RWPE1 (cell line): ENCODE results near the gene KY.

Source experiments
- CTCF ChIA-PET: fragments of 350-600 bp; sonication (Branson Sonifier 250); formaldehyde crosslinking; extraction: SDS; loops from one replicate; lab custom pipeline; 2021; lab: Yijun Ruan, JAX
- POLR2A ChIA-PET: fragments of 400-600 bp; formaldehyde crosslinking; extraction: SDS; loops from one replicate; lab custom pipeline; 2020; ENCODE audit warnings: antibody characterized with exemption; ENCODE audit not compliant: low non-redundant PET; lab: Yijun Ruan, JAX
- DNase-seq: peaks from one replicate; pipeline ENCODE4 v3.0.0; 2012; ENCODE audit warnings: low spot score
- H3K27ac ChIP-seq: fragments of 450-650 bp; 2 replicates; pipeline ENCODE4 v1.5.1; 2017
- CTCF ChIP-seq: fragments of 450-650 bp; conservative IDR thresholded peaks from 2 replicates; pipeline ENCODE4 v1.5.1; 2017; ENCODE audit warnings: low read depth, mild to moderate bottlenecking

The KY gene

GRCh38 chr3:134641671-134642300 is 9.0 kb downstream of the KY start:
- POLR2A ChIA-PET, result no interaction called here
- H3K27ac ChIP-seq, result no peak overlapping the region
- no peak for DNase-seq
- no peak for TF ChIP-seq CTCF
- CTCF ChIA-PET, result interaction anchor here (1.0 kb wide), 1 partner anchor 16 kb away, joined by 4 read pairs; no protein-coding TSS in a partner anchor

- ChIA-PET POLR2A (no interaction called here), CTCF (interaction anchor here (0.6 to 1.0 kb wide), 4 partner anchors 15 to 127 kb away, joined by 3 to 6 read pairs (median 4); no protein-coding TSS in a partner anchor)
- TF ChIP-seq CTCF, result no peak
- H3K27ac ChIP-seq, result no peak overlapping the region
- DNase-seq, result peak; percentile 38
Measured at GRCh38 chr3:134640872-134641470, 9.9 kb downstream of the KY start.

DNA sequence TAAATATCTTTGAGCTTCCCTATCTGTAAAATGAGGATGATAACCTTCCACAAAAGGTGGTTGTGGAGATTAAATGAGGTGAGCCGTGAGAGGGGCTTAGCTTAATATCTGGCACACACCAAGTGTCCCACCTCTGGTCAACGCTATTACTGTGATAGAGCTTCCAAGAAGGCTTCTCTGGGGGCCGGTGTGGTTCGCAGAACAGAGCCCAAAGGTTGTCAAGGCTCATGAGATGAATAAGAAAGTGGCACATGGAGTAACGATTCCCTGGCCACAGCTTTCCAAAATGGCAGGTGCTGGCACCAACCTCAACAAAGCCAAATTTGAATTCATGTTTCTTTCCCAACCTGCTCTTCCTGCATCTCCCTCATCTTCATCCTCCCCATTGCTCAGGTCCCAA is 10.4 kb downstream of the KY start:
- DNase-seq, result no peak
- CTCF ChIA-PET, result interaction anchor here (0.7 to 1.0 kb wide), 2 partner anchors 40 kb away, joined by 3 read pairs; no protein-coding TSS in a partner anchor
- TF ChIP-seq CTCF, result no peak
- POLR2A ChIA-PET, result no interaction called here
- H3K27ac ChIP-seq, result no peak overlapping the region

- ChIA-PET POLR2A (no interaction called here), CTCF (interaction anchor here (0.6 to 1.3 kb wide), 2 partner anchors 15 to 38 kb away, joined by 3 to 6 read pairs; no protein-coding TSS in a partner anchor)
- H3K27ac ChIP-seq, result no peak overlapping the region
- DNase-seq, result no peak
- TF ChIP-seq CTCF, result no peak
Measured at GRCh38 chr3:134638385-134639030, 12.3 kb downstream of the KY start.

DNA sequence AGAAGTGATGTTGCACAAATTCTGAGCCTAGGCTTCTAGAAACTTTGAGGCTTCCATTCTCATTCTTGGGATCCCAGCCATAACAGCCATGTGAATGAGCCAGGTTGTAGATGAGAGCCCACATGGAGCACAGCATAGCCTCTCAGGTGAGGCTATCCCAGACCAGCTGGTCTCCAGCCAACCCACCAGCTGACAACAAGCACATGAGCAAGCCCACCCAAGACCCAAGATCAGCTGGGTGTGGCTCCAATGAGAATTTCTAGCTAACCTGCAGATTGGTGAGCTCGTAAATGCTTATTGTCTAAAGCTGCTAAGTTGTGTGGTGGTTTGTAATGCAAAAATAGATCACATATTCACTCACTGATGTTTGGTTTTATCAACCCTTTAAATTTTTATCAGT is 14.4 kb downstream of the KY start:
- POLR2A ChIA-PET, result no interaction called here
- no peak overlapping the region for H3K27ac ChIP-seq
- CTCF ChIA-PET, result interaction anchor here (0.6 kb wide), 1 partner anchor 652 kb away, joined by 3 read pairs; no protein-coding TSS in a partner anchor
- DNase-seq, result no peak
- TF ChIP-seq CTCF, result no peak

GRCh38 chr3:134630506-134630905 is 20.3 kb downstream of the KY start:
- ChIA-PET CTCF (interaction anchor here (0.5 kb wide), 1 partner anchor 721 kb away, joined by 3 read pairs; no protein-coding TSS in a partner anchor), POLR2A (no interaction called here)
- DNase-seq, result no peak
- no peak for TF ChIP-seq CTCF
- no peak overlapping the region for H3K27ac ChIP-seq
